ENCODE results near the gene RNASE8.

GRCh38 chr14:21078726-21079125, 21.1 kb downstream of the RNASE8 start:
- TF ChIP-seq CTCF (IDR thresholded peaks at IDR 0.05; ENCODE audit: low read depth, low read length) (no peak), EZH2phosphoT487 (IDR thresholded peaks at IDR 0.05; ENCODE audit: low read depth) (no peak)

Data from OCI-LY3 (cell line).